Measurements from ENCODE around the gene GP9.

The GP9 gene

DNA sequence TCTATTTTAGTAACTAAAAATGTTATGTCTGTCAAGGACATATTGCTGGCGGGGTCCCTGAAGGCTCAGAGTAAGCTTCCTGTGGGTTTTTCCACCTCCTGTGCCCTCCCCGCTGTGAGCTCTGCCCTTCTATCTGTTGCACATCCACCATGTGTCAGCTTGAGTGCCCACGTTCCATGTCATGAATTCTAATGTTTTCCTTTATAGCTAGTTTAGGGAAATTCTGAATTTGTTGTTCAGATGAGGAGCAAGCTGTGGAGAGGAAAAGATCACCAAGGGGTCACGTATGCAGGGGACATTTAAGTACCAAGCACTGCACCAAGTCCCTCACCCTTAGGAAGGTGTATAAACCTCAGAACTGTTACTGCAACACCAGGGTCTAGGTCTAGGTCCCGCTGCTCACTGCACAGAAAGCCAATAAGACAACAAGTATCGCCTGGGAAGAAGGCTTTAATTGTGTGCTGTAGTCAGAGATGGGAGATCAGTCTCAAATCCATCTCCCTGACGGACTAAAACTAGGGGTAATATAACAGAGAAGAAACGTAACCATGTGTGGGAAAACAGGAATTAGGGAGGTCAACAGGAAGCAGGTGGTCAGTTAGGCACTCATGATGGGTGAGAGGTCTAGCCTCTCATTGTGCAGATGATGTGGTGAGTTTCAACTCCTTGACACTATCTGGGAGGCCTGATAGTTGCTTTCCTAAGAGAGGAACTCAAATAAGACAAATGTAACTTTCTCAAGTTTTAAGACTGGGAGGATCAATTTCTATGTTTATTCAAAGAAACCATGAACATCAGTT is 9.7 kb downstream of the GP9 start:
- Histone ChIP-seq H3K27me3 (ENCODE audit: insufficient read depth, low read length) (peaks cover 23% of the 10 kb centered on the region), H4K20me1 (ENCODE audit: insufficient read depth, low read length) (no peaks in the 10 kb centered on the region), H3K36me3 (ENCODE audit: insufficient read depth, low read length) (no peaks in the 10 kb centered on the region), H2AFZ (ENCODE audit: low read length) (no peak overlapping the region), H3K9me2 (ENCODE audit: low read depth, low read length) (no peaks in the 10 kb centered on the region), H3K9me3 (ENCODE audit: low read length) (no peaks in the 10 kb centered on the region), H3K27ac (ENCODE audit: low read depth, low read length, poor library complexity, severe bottlenecking) (no peak overlapping the region), H3K4me3 (ENCODE audit: low read depth, low read length, poor library complexity, severe bottlenecking) (no peak overlapping the region), H3K9ac (ENCODE audit: low read length) (no peak overlapping the region), H3K4me2 (ENCODE audit: low read length) (no peak overlapping the region), H3F3A (ENCODE audit: insufficient read depth, low read length) (no peaks in the 10 kb centered on the region), H3K79me2 (ENCODE audit: insufficient read depth, low read length) (no peaks in the 10 kb centered on the region), H3K4me1 (ENCODE audit: insufficient read depth, low read length, severe bottlenecking) (no peaks in the 10 kb centered on the region)
- no peak for TF ChIP-seq EZH2 (IDR thresholded peaks at IDR 0.05; ENCODE audit: borderline replicate concordance, low read length)
- TF ChIP-seq, protein P1, sequence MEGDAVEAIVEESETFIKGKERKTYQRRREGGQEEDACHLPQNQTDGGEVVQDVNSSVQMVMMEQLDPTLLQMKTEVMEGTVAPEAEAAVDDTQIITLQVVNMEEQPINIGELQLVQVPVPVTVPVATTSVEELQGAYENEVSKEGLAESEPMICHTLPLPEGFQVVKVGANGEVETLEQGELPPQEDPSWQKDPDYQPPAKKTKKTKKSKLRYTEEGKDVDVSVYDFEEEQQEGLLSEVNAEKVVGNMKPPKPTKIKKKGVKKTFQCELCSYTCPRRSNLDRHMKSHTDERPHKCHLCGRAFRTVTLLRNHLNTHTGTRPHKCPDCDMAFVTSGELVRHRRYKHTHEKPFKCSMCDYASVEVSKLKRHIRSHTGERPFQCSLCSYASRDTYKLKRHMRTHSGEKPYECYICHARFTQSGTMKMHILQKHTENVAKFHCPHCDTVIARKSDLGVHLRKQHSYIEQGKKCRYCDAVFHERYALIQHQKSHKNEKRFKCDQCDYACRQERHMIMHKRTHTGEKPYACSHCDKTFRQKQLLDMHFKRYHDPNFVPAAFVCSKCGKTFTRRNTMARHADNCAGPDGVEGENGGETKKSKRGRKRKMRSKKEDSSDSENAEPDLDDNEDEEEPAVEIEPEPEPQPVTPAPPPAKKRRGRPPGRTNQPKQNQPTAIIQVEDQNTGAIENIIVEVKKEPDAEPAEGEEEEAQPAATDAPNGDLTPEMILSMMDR (IDR thresholded peaks at IDR 0.05; ENCODE audit: low read length): no peak

DNA sequence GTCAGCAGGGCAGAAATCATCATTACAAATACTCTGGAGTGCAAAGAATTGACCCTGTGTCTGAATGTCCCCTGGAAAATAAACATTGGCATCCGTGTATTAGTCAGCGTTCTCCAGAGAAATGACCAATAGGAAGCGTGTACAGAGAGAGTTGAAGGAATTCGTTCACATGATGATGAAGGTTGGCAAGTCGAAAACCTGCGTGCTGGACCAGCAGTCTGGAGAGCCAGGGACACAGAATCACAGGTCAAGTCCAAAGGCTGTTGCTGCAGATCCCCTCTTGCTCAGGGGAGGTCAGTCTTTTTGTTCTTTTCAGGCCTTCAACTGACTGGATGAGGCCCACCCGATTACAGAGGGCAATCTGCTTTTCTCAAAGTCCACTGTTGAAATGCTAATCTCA is 16.6 kb downstream of the GP9 start:
- TF ChIP-seq, protein P1 (IDR thresholded peaks at IDR 0.05; ENCODE audit: low read length): no peak
- TF ChIP-seq EZH2 (IDR thresholded peaks at IDR 0.05; ENCODE audit: borderline replicate concordance, low read length): no peak
- no peak overlapping the region for H3K4me2 ChIP-seq (ENCODE audit: low read length)

DNA sequence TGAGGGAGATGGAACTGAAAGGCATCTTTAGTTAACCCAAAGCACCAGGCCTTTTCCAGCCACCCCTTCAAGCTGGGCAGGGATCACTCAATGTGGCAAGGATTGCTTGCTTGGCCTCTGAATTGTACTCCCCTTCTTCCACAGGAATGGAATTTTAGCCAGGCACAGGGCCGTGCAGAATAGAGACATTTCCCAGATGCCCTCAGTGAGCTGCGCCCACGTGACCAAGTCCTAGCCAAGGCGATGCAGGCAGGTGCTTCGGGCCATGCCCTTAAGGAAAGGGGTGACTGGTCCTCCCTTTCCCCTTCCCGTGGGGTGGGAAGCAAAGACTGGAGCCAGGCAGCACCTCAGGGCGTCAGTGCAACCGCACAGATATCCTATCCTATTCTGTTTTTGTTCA is 17.9 kb downstream of the GP9 start:
- H3K4me2 ChIP-seq (ENCODE audit: low read length): no peak overlapping the region
- TF ChIP-seq, protein P1 (IDR thresholded peaks at IDR 0.05; ENCODE audit: low read length): no peak
- TF ChIP-seq EZH2 (IDR thresholded peaks at IDR 0.05; ENCODE audit: borderline replicate concordance, low read length): no peak
- no peaks in the 10 kb centered on the region for H4K20me1 ChIP-seq (ENCODE audit: insufficient read depth, low read length)
- H3K4me3 ChIP-seq (ENCODE audit: low read depth, low read length, poor library complexity, severe bottlenecking): no peak overlapping the region
- H3K36me3 ChIP-seq (ENCODE audit: insufficient read depth, low read length): no peaks in the 10 kb centered on the region
- no peaks in the 10 kb centered on the region for H3K4me1 ChIP-seq (ENCODE audit: insufficient read depth, low read length, severe bottlenecking)
- H2AFZ ChIP-seq (ENCODE audit: low read length): no peak overlapping the region
- no peaks in the 10 kb centered on the region for H3K9me3 ChIP-seq (ENCODE audit: low read length)
- no peak overlapping the region for H3K27ac ChIP-seq (ENCODE audit: low read depth, low read length, poor library complexity, severe bottlenecking)
- no peaks in the 10 kb centered on the region; the same call in 1 of the 2 replicates for H3K27me3 ChIP-seq (ENCODE audit: insufficient read depth, low read length)
- H3K9me2 ChIP-seq (ENCODE audit: low read depth, low read length): no peaks in the 10 kb centered on the region
- no peaks in the 10 kb centered on the region for H3K79me2 ChIP-seq (ENCODE audit: insufficient read depth, low read length)
- no peak overlapping the region for H3K9ac ChIP-seq (ENCODE audit: low read length)
- no peaks in the 10 kb centered on the region for H3F3A ChIP-seq (ENCODE audit: insufficient read depth, low read length)

More for the DNA sequence above, 16.6 kb downstream of the GP9 start:
- Histone ChIP-seq H3K9me2 (ENCODE audit: low read depth, low read length) (no peaks in the 10 kb centered on the region), H3K27me3 (ENCODE audit: insufficient read depth, low read length) (no peaks in the 10 kb centered on the region; the same call in 1 of the 2 replicates), H2AFZ (ENCODE audit: low read length) (no peak overlapping the region), H4K20me1 (ENCODE audit: insufficient read depth, low read length) (no peaks in the 10 kb centered on the region), H3K4me1 (ENCODE audit: insufficient read depth, low read length, severe bottlenecking) (no peaks in the 10 kb centered on the region), H3K79me2 (ENCODE audit: insufficient read depth, low read length) (no peaks in the 10 kb centered on the region), H3K9ac (ENCODE audit: low read length) (no peak overlapping the region), H3K27ac (ENCODE audit: low read depth, low read length, poor library complexity, severe bottlenecking) (no peak overlapping the region), H3K36me3 (ENCODE audit: insufficient read depth, low read length) (no peaks in the 10 kb centered on the region), H3K9me3 (ENCODE audit: low read length) (no peaks in the 10 kb centered on the region), H3F3A (ENCODE audit: insufficient read depth, low read length) (no peaks in the 10 kb centered on the region), H3K4me3 (ENCODE audit: low read depth, low read length, poor library complexity, severe bottlenecking) (no peak overlapping the region)

All from OCI-LY1 (cell line).